ENCODE measurements around the gene ZNF281. TPM values are rescaled to one million over a fixed set of nuclear protein-coding genes. Genes with fewer than 3 reads are reported as not detected.

The ZNF281 gene
- total and polyA plus RNA-seq, 7 experiments from 2014 or later: 16.3 to 35.3 (median 27.3) TPM

DNA sequence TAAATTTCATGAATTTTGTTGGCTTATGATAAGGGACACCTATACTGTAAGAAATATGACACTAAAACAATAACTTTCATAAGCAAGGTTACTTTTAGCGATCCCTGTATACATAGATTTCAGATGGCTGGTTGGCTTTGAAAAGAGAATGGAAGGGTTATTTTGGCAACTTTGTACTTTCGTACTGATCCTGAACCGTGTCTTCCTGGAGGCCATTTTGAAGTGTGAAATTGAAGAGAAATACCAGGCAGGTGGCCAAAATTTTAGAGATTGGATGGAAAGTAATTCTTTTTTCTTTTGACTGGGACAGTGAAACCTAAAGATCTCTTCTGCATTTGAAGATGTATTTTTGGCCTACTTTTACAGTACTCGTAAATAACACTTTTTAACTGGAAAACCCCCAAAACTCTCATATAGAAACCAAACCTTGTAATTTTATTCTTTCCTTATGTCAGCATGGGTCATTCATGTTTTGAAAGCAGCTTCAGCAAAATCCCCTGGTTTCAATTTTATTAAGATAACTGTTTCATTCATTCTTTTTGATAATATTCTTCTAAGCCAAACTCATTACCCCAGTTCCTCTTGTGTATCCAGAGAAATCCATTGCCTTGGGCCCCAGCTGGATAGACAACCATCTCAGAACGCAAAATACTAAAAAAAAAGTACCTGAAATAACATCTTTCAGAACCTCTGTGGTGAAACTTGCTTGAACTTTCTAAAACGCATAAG is 38.4 kb upstream of the ZNF281 start:
- H3K9me3 Mint-ChIP-seq: no peaks in the 10 kb centered on the region
- H3K27me3 Mint-ChIP-seq: no peaks in the 10 kb centered on the region
- Histone ChIP-seq H3K4me3 (ENCODE audit: low read length) (no peak overlapping the region), H3K27ac (ENCODE audit: low read depth, low read length) (no peak overlapping the region), H3K27me3 (ENCODE audit: control insufficient read depth in 2 of 2, insufficient read depth in 2 of 2, low read length in 2 of 2) (no peaks in the 10 kb centered on the region), H3K4me1 (ENCODE audit: control insufficient read depth in 2 of 2, insufficient read depth in 2 of 2, low read length in 2 of 2) (no peaks in the 10 kb centered on the region), H3K9me3 (ENCODE audit: control insufficient read depth in 2 of 3, low read length in 3 of 3) (no peaks in the 10 kb centered on the region), H3K36me3 (ENCODE audit: control insufficient read depth in 2 of 3, insufficient read depth in 3 of 3, low read length in 3 of 3) (no peaks in the 10 kb centered on the region)
- intact Hi-C loops (cut with micrococcal nuclease): loop anchor here in 1 of 2 donors (1.0 to 5.0 kb wide), 2 partner anchors 35 to 36 kb away; partner anchors contain the start of gene ZNF281
- DNase-seq: no peak
- peaks cover 0 to 7% (median 0%) of the 10 kb centered on the region in 5 donors for H3K36me3 Mint-ChIP-seq
- no peak for ATAC-seq
- POLR2A ChIA-PET: no interaction called here
- CTCF ChIA-PET: no interaction called here
- peak overlapping the region in 1 of 10 donors; percentile 18 for H3K4me3 Mint-ChIP-seq
- peaks cover 0 to 12% (median 0%) of the 10 kb centered on the region in 7 donors for H3K4me1 Mint-ChIP-seq
- H3K27ac Mint-ChIP-seq: peak overlapping the region in 1 of 9 donors; percentile 79

DNA sequence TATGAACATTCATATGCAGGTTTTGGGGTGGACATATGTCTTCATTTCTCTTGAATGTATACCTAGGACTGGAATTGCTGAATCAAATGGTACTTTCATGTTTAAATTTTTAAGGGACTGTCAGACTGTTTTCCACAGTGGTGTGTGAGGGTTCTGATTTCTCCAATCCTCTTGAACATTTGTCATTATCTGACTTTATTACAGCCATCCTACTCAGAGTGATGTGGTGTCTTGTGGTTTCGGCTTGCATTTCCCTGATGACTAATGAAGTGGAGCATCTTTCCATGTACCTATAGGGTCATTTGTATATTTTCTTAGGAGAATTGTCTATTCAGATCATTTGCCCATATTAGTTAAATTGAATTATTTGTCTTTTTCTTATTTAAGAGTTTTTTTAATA is 35.4 kb upstream of the ZNF281 start:
- DNase-seq (no peak), ATAC-seq (no peak)
- H3K36me3 ChIP-seq (ENCODE audit: control insufficient read depth in 2 of 3, insufficient read depth in 3 of 3, low read length in 3 of 3): no peaks in the 10 kb centered on the region
- H3K9me3 Mint-ChIP-seq: no peaks in the 10 kb centered on the region
- ChIA-PET CTCF (no interaction called here), POLR2A (no interaction called here)
- intact Hi-C loops (cut with micrococcal nuclease): loop anchor here in 1 of 2 donors (5.0 kb wide), 1 partner anchor 33 kb away; the partner anchor contains the start of gene ZNF281
- peaks cover 0 to 12% (median 0%) of the 10 kb centered on the region in 7 donors for H3K4me1 Mint-ChIP-seq
- H3K36me3 Mint-ChIP-seq: peaks cover 0 to 7% (median 0%) of the 10 kb centered on the region in 5 donors
- no peak overlapping the region for H3K4me3 ChIP-seq (ENCODE audit: low read length)
- no peak overlapping the region for H3K27ac ChIP-seq (ENCODE audit: low read depth, low read length)
- no peak overlapping the region for H3K4me3 Mint-ChIP-seq
- no peak overlapping the region for H3K27ac Mint-ChIP-seq
- no peaks in the 10 kb centered on the region for H3K27me3 ChIP-seq (ENCODE audit: control insufficient read depth in 2 of 2, insufficient read depth in 2 of 2, low read length in 2 of 2)
- H3K4me1 ChIP-seq (ENCODE audit: control insufficient read depth in 2 of 2, insufficient read depth in 2 of 2, low read length in 2 of 2): no peaks in the 10 kb centered on the region
- H3K9me3 ChIP-seq (ENCODE audit: control insufficient read depth in 2 of 3, low read length in 3 of 3): no peaks in the 10 kb centered on the region
- no peaks in the 10 kb centered on the region for H3K27me3 Mint-ChIP-seq

DNA sequence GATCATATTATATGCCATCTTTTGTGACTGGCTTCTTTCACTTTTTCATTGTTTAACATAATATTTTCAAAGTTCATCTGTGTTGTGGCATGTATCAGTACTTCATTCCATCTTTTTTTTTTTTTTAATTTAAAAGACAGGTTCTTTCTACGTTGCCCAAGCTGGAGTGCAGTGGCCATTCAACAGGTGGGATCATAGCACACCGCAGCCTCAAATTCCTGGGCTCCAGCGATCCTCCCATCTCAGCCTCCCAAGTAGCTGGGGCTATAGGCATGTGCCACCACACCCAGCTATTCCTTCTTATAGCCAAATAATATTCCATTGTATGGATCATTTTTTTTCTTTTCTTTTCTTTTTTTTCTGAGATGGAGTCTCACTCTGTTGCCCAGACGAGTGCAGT is 34.6 kb upstream of the ZNF281 start:
- no peaks in the 10 kb centered on the region for H3K9me3 Mint-ChIP-seq

DNA sequence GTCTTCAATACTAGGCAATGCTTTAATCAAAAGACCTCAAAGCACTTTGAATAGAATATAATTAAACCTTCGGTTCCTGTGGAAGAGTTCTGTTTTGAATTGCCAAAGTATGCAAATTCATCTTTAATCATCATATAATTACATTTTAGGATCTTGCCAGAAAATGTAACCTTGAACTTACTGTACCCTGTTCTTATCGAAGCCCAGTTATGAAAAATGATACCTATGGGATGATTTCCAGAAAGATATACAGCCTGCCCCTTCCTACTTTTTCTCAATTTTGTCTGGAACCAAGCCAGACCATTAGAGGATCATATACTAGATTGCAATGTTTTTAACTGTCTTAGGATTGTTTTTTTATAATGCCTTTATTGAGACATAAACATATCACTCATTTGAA is 34.0 kb upstream of the ZNF281 start:
- Histone ChIP-seq H3K27me3 (ENCODE audit: control insufficient read depth in 2 of 2, insufficient read depth in 2 of 2, low read length in 2 of 2) (no peaks in the 10 kb centered on the region), H3K36me3 (ENCODE audit: control insufficient read depth in 2 of 3, insufficient read depth in 3 of 3, low read length in 3 of 3) (no peaks in the 10 kb centered on the region), H3K9me3 (ENCODE audit: control insufficient read depth in 2 of 3, low read length in 3 of 3) (no peaks in the 10 kb centered on the region), H3K4me3 (ENCODE audit: low read length) (no peak overlapping the region), H3K27ac (ENCODE audit: low read depth, low read length) (no peak overlapping the region), H3K4me1 (ENCODE audit: control insufficient read depth in 2 of 2, insufficient read depth in 2 of 2, low read length in 2 of 2) (no peaks in the 10 kb centered on the region)
- no peak for DNase-seq
- H3K9me3 Mint-ChIP-seq: no peaks in the 10 kb centered on the region
- ATAC-seq: no peak
- H3K36me3 Mint-ChIP-seq: peaks cover 0 to 6% (median 0%) of the 10 kb centered on the region in 5 donors
- intact Hi-C loops (cut with micrococcal nuclease): no loop called here
- CTCF ChIA-PET: no interaction called here
- POLR2A ChIA-PET: no interaction called here
- peaks cover 0 to 12% (median 1%) of the 10 kb centered on the region in 7 donors for H3K4me1 Mint-ChIP-seq
- H3K4me3 Mint-ChIP-seq: no peak overlapping the region
- H3K27me3 Mint-ChIP-seq: no peaks in the 10 kb centered on the region
- H3K27ac Mint-ChIP-seq: no peak overlapping the region

More for the DNA sequence above, 34.6 kb upstream of the ZNF281 start:
- ChIA-PET POLR2A (no interaction called here), CTCF (no interaction called here)
- Histone ChIP-seq H3K36me3 (ENCODE audit: control insufficient read depth in 2 of 3, insufficient read depth in 3 of 3, low read length in 3 of 3) (no peaks in the 10 kb centered on the region), H3K27me3 (ENCODE audit: control insufficient read depth in 2 of 2, insufficient read depth in 2 of 2, low read length in 2 of 2) (no peaks in the 10 kb centered on the region), H3K9me3 (ENCODE audit: control insufficient read depth in 2 of 3, low read length in 3 of 3) (no peaks in the 10 kb centered on the region), H3K4me1 (ENCODE audit: control insufficient read depth in 2 of 2, insufficient read depth in 2 of 2, low read length in 2 of 2) (no peaks in the 10 kb centered on the region), H3K4me3 (ENCODE audit: low read length) (no peak overlapping the region), H3K27ac (ENCODE audit: low read depth, low read length) (no peak overlapping the region)
- H3K4me1 Mint-ChIP-seq: peaks cover 0 to 12% (median 0%) of the 10 kb centered on the region in 7 donors
- no peaks in the 10 kb centered on the region for H3K27me3 Mint-ChIP-seq
- H3K4me3 Mint-ChIP-seq: no peak overlapping the region
- DNase-seq (no peak), ATAC-seq (no peak)
- H3K27ac Mint-ChIP-seq: no peak overlapping the region
- peaks cover 0 to 6% (median 0%) of the 10 kb centered on the region in 5 donors for H3K36me3 Mint-ChIP-seq
- intact Hi-C loops (cut with micrococcal nuclease): no loop called here

DNA sequence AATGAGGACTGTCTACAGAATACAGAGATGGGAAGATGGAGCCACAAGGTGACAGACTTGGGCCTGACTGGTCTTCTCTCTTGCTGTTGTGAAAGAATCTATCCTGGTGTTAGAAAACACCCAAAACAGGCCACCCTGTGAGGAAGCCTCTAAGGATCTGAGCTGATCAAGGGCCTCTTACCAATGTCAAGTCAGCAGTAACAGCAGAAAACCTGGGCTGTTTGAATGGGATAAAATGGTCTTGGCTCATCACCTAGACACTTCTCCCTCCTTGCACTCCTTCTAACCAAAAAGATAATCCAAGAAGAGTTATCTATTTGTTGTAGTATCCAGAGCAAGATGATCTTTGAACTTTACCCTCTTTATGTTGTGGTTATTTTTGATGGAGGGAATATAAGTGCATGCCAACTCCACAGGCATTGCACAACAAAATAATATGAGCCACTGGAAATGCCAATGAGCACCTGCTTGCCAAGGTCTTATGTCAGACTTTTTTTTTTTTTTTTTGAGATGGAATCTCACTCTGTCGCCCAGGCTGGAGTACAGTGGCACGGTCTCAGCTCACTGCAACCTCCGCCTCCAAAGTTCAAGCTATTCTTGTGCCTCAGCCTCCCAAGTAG is 32.8 kb upstream of the ZNF281 start:
- ChIA-PET POLR2A (no interaction called here), CTCF (no interaction called here)
- Histone ChIP-seq H3K4me1 (ENCODE audit: control insufficient read depth in 2 of 2, insufficient read depth in 2 of 2, low read length in 2 of 2) (no peaks in the 10 kb centered on the region), H3K36me3 (ENCODE audit: control insufficient read depth in 2 of 3, insufficient read depth in 3 of 3, low read length in 3 of 3) (no peaks in the 10 kb centered on the region), H3K27ac (ENCODE audit: low read depth, low read length) (no peak overlapping the region), H3K27me3 (ENCODE audit: control insufficient read depth in 2 of 2, insufficient read depth in 2 of 2, low read length in 2 of 2) (no peaks in the 10 kb centered on the region), H3K4me3 (ENCODE audit: low read length) (no peak overlapping the region), H3K9me3 (ENCODE audit: control insufficient read depth in 2 of 3, low read length in 3 of 3) (no peaks in the 10 kb centered on the region)
- no peaks in the 10 kb centered on the region for H3K9me3 Mint-ChIP-seq
- intact Hi-C loops (cut with micrococcal nuclease): no loop called here
- DNase-seq: no peak
- no peak for ATAC-seq
- H3K4me3 Mint-ChIP-seq: no peak overlapping the region
- H3K27ac Mint-ChIP-seq: no peak overlapping the region
- peaks cover 0 to 10% (median 5%) of the 10 kb centered on the region in 7 donors for H3K4me1 Mint-ChIP-seq
- no peaks in the 10 kb centered on the region for H3K27me3 Mint-ChIP-seq
- H3K36me3 Mint-ChIP-seq: peaks cover 0 to 5% (median 0%) of the 10 kb centered on the region in 5 donors

DNA sequence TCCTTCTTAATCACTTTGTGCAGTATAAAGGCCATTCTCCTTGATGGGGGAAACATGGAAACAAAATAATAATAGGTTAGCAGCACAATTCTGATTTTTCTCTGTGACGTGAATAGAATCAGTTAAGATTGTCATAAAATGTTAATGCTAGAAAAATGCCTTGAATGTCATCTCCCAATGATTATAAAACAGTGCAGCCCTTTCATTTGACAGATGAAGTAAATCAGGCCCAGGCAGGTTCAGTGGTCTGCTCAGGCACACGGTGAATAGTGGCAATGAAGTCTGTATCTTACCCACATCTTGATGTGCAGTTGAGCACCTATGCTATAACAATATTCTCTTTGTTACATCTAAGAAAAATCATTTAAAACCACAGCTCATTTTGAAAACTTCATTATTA is 32.2 kb upstream of the ZNF281 start:
- Mint-ChIP-seq H3K27me3 (no peaks in the 10 kb centered on the region), H3K4me1 (peaks cover 0 to 14% (median 10%) of the 10 kb centered on the region in 7 donors), H3K9me3 (no peaks in the 10 kb centered on the region), H3K27ac (peak overlapping the region in 1 of 9 donors; percentile 12), H3K4me3 (no peak overlapping the region), H3K36me3 (peaks cover 0 to 6% (median 0%) of the 10 kb centered on the region in 5 donors)
- POLR2A ChIA-PET: no interaction called here
- intact Hi-C loops (cut with micrococcal nuclease): no loop called here
- Histone ChIP-seq H3K27ac (ENCODE audit: low read depth, low read length) (no peak overlapping the region), H3K4me1 (ENCODE audit: control insufficient read depth in 2 of 2, insufficient read depth in 2 of 2, low read length in 2 of 2) (no peaks in the 10 kb centered on the region), H3K36me3 (ENCODE audit: control insufficient read depth in 2 of 3, insufficient read depth in 3 of 3, low read length in 3 of 3) (no peaks in the 10 kb centered on the region), H3K9me3 (ENCODE audit: control insufficient read depth in 2 of 3, low read length in 3 of 3) (no peaks in the 10 kb centered on the region), H3K27me3 (ENCODE audit: control insufficient read depth in 2 of 2, insufficient read depth in 2 of 2, low read length in 2 of 2) (no peaks in the 10 kb centered on the region), H3K4me3 (ENCODE audit: low read length) (no peak overlapping the region)
- ATAC-seq (no peak), DNase-seq (no peak)
- CTCF ChIA-PET: interaction anchor here (0.6 kb wide), 1 partner anchor 469 kb away, joined by 3 read pairs; no protein-coding TSS in a partner anchor

All from naive thymus-derived CD4-positive, alpha-beta T cell (primary cell).